NB4 (cell line): ENCODE data around the gene CNTLN.
"Not testable (repeated sequence)": the region's sequence is repeated elsewhere in the genome, so short reads cannot be mapped to it uniquely, and the experiment has no call there.

ENCODE experiments used
- MYC ChIP-seq: IDR thresholded peaks from 2 replicates; pipeline ENCODE4 v1.6.1; 2011; ENCODE audit warnings: low read depth, low read length
- POLR2A ChIP-seq: IDR thresholded peaks from 2 replicates; pipeline ENCODE4 v1.6.1; 2011; ENCODE audit warnings: mild to moderate bottlenecking; ENCODE audit not compliant: insufficient read length; ENCODE audit errors: extremely low read depth
- TF ChIP-seq, protein P1 (sequence below): IDR thresholded peaks from one replicate; pipeline ENCODE4 v1.5.1; 2012; ENCODE audit warnings: low read depth, low read length

DNA sequence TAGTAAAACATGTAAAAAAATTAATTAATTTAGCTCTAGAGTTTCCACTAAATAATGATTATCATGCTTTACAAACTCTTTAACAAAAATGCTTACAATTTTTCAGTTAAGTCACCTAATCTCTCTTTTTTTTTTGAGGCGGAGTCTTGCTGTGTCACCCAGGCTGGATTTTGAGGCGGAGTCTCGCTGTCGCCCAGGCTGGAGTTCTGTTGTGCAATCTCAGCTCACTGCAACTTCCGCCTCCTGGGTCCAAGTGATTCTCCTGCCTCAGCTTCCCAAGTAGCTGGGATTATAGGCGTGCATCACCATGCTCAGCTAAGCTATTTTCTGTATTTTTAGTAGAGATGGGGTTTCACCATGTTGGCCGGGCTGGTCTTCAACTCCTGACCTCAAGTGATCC is 391.9 kb downstream of the CNTLN start:
- TF ChIP-seq, protein P1, sequence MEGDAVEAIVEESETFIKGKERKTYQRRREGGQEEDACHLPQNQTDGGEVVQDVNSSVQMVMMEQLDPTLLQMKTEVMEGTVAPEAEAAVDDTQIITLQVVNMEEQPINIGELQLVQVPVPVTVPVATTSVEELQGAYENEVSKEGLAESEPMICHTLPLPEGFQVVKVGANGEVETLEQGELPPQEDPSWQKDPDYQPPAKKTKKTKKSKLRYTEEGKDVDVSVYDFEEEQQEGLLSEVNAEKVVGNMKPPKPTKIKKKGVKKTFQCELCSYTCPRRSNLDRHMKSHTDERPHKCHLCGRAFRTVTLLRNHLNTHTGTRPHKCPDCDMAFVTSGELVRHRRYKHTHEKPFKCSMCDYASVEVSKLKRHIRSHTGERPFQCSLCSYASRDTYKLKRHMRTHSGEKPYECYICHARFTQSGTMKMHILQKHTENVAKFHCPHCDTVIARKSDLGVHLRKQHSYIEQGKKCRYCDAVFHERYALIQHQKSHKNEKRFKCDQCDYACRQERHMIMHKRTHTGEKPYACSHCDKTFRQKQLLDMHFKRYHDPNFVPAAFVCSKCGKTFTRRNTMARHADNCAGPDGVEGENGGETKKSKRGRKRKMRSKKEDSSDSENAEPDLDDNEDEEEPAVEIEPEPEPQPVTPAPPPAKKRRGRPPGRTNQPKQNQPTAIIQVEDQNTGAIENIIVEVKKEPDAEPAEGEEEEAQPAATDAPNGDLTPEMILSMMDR = not testable (repeated sequence)
- TF ChIP-seq POLR2A, MYC: not testable (repeated sequence)
